GM20000 (cell line): ENCODE data around the gene POLR2A.

Experiments used
- DNase-seq: peaks from one replicate; pipeline ENCODE4 v3.0.0; 2012; ENCODE audit warnings: low spot score
- TF ChIP-seq, protein P1 (sequence below): IDR thresholded peaks from 2 replicates; pipeline ENCODE4 v1.5.1; 2012; ENCODE audit warnings: mild to moderate bottlenecking, control low read depth; ENCODE audit errors: extremely low read depth, missing control alignments

Gene POLR2A

DNA sequence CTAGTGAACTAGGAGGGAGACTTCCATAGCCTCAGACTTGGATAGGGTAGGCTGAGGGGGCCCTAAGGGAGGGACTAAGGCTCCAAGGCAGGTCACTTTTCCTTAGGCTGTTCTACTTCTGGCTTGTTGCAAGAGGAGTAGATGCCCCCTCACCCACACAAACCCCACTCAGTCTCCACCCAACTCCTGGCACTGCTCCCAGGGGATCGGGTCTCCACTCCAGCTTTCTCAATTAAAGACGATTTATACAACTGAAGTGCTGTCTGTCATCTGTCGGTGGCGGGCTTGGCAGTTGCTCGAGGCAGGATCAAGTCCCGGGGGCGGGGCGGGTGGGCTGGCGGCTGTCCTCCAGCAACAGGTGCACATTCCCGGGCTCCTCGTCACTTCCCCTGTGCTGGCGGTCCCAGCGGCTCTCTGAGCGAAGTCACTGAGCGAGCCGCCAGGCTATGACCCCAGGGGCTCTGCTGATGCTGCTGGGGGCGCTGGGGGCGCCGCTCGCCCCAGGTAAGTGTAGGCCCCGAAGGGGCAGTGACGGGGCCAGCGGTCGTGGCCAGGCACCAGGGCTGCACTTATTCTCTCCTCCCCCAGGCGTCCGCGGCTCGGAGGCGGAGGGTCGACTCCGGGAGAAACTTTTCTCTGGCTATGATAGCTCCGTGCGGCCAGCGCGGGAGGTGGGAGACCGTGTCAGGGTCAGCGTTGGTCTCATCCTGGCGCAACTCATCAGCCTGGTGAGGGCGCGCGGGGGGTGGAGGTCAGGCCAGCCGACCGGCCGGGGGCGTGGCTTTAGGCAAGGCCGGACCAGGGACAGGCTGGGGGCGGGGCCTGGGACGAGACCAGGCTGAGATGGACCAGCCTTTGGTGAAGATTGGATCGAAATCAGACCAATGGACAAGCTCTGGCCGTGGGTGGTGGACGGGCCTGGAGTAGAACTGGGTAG is 39.2 kb upstream of the POLR2A start, which contains the start of gene CHRNB1:
CHRNB1 (plus strand) TSS at position 380 of the 937 bp plus-strand sequence; CDS start at position 447, 67 bp downstream.
- peak; percentile 76 for DNase-seq
- TF ChIP-seq, protein P1, sequence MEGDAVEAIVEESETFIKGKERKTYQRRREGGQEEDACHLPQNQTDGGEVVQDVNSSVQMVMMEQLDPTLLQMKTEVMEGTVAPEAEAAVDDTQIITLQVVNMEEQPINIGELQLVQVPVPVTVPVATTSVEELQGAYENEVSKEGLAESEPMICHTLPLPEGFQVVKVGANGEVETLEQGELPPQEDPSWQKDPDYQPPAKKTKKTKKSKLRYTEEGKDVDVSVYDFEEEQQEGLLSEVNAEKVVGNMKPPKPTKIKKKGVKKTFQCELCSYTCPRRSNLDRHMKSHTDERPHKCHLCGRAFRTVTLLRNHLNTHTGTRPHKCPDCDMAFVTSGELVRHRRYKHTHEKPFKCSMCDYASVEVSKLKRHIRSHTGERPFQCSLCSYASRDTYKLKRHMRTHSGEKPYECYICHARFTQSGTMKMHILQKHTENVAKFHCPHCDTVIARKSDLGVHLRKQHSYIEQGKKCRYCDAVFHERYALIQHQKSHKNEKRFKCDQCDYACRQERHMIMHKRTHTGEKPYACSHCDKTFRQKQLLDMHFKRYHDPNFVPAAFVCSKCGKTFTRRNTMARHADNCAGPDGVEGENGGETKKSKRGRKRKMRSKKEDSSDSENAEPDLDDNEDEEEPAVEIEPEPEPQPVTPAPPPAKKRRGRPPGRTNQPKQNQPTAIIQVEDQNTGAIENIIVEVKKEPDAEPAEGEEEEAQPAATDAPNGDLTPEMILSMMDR: peak; percentile 9

DNA sequence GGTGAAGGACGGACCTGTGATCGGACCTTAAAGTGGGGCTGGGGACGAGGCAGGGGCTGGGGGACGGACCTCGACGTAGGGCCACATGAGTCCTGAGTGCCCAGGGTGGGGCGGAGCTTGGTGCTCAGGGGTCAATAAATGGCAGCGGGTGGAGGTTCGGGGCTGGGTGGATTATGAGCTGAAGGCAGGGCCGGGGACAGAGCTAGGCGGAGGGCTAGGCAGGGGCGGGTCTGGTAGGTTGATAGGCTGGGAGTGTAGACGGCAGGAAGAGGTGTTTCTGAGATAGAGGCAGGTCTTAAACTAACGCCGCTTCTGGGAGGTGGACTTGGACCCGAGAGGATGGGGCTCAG is 38.6 kb upstream of the POLR2A start:
- DNase-seq: peak; percentile 66

DNA sequence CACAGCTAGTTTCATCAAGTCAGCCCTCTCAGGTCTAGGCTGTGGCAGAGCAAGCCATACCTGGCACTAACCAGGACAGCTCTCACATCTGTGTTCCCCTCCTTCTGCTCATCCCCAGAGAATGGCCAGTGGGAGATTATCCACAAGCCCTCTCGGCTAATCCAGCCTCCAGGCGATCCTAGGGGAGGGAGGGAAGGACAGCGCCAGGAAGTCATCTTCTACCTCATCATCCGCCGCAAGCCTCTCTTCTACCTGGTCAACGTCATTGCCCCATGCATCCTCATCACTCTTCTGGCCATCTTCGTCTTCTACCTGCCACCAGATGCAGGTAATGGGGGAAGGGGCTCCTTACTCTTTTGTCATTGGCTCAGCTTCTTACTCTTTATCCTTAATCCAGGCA is 35.7 kb upstream of the POLR2A start:
- TF ChIP-seq, protein P1: no peak

More for the DNA sequence above, 38.6 kb upstream of the POLR2A start:
- TF ChIP-seq, protein P1: no peak

DNA sequence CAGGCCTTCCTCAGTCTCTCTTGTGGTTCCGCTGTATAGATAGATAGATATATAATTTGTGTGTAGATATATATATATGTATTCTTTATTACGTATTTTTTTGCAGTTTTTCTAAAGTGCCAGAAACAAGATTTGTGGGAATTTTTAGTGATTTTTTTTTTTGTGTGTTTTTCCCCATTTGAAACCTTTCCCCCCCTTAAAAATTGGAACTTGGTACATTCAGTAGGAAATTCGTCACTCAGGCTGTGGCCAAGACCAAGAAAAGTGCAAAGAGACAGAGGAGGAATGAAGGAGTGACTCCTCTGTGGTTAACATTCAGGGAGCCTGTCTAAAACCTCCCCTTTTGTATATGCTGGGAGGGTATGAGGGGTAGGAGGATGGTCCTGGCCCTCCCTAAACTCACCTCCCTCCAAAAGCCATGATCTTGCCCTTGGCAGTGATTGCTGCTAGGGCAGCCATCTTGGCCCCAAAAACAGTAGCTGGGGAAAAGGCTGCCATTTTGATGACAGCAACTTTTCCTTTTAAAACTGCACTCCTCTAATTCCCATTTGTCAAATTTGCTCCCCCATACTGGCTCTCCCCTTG is 24.1 kb upstream of the POLR2A start:
- no peak for DNase-seq
- TF ChIP-seq, protein P1: no peak

More for the DNA sequence above, 35.7 kb upstream of the POLR2A start:
- no peak for DNase-seq

DNA sequence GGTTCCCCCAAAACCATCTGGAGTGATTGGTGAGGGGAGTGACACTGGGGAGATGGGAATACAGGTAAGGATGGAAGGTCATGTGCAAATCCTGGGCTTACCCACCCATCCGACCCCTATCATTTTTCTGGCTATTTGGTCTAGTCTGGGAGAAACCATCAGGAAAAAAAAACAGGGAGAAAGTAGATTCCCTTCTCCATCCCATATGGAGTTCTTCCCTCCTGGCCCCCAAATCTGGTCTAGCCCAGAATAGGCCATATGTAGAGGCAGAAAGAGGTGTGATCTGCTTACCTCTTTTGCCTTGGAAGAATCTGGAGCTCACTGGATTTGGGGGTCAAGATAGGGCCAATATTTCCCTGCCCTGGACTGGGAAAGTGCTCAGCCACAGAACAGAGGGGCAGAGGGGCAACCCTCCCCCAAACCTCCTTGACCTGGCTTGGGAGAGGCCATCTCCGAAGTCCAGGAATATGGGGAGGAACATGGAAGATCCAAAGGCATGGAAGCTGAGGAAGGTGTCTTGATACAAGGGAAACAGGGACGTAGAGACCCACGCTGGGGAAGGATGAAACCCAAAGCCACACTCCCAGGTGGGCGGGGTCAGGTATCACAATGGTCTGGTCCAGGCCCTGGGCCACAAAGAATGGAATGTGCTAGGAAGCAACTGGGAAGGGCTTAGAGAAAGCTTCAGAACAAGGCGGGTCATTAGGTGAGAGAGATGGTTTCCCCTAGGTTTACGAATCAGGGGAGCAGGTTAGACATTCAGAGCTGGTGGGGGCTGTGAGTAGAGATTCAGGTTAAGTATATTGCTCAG is 23.1 kb upstream of the POLR2A start:
- DNase-seq: no peak
- TF ChIP-seq, protein P1: no peak

DNA sequence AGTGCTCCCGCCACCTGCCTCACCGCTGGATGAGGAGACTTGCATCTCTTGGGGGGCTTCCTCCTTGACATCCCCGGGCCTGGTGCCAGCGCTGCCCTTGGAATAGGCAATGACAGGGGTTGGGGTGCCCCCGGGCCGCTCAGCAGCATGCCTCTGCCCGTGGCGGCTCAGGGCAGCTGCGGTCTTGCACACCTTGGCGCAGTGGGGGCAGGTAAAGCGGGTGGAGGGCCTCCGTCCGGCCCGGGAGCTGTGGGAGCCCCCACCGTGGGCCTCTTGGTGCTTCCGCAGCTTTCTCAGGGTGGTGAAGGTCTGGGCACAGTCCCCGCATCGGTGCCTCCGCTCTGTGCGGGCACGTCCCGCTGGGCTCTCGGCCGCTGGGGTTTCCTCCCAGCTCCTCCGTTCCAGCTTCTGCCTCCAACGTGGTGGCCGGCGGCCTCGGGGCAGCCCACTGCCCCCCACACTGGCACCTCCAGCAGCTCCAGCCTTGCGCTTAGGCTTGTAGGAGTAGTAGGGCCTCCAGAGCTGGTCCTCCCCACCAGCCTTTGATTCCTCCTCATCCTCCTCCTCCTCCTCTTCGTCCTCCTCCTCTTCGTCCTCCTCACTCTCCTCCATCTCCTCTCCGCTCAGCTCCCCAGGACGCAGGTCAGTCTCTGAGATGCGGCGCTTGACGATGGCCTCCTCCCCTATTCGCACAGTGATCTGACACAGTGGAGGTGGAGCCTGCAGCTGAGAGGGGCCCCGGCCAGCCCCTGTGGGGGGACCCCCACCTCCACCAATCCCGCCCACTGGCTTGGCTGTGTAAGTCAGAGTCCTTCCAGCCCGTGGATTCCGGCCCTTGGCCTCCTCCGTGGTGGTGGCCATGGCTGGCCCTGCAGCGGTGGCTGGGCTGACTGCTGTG is 21.4 kb upstream of the POLR2A start:
- no peak for DNase-seq
- TF ChIP-seq, protein P1: no peak
